Neuronal stem cell (in vitro differentiated cells): ENCODE results near the gene HAUS6.

Experiments used
- DNase-seq: peaks from one replicate; pipeline ENCODE4 v3.0.0-alpha.2; 2013; ENCODE audit warnings: low spot score
- H2AFZ ChIP-seq: one replicate; pipeline ENCODE4 v1.6.1; 2013; ENCODE audit warnings: mild to moderate bottlenecking, low read length, inconsistent platforms
- H2AK5ac ChIP-seq: 2 replicates; pipeline ENCODE4 v1.6.1; 2013; ENCODE audit warnings: low read depth, mild to moderate bottlenecking, inconsistent platforms, low read length, moderate library complexity, mixed read lengths
- H2BK120ac ChIP-seq: 2 replicates; pipeline ENCODE4 v1.6.1; 2013; ENCODE audit warnings: low read depth, mild to moderate bottlenecking, inconsistent platforms, low read length, moderate library complexity, mixed read lengths
- H2BK12ac ChIP-seq: one replicate; pipeline ENCODE4 v1.6.1; 2013; ENCODE audit warnings: low read length, inconsistent platforms
- H2BK15ac ChIP-seq: 2 replicates; pipeline ENCODE4 v1.6.1; 2013; ENCODE audit warnings: mild to moderate bottlenecking, low read length, inconsistent platforms, mixed read lengths
- H2BK5ac ChIP-seq: one replicate; pipeline ENCODE4 v1.6.1; 2013; ENCODE audit warnings: inconsistent platforms, mild to moderate bottlenecking, low read length, moderate library complexity
- H3K14ac ChIP-seq: one replicate; pipeline ENCODE4 v1.6.1; 2013; ENCODE audit warnings: low read length, inconsistent platforms
- H3K18ac ChIP-seq: 2 replicates; pipeline ENCODE4 v1.6.1; 2013; ENCODE audit warnings: low read length, inconsistent platforms
- H3K23ac ChIP-seq: 2 replicates; pipeline ENCODE4 v1.6.1; 2013; ENCODE audit warnings: low read depth, mild to moderate bottlenecking, mixed read lengths, low read length, inconsistent platforms; ENCODE audit not compliant: poor library complexity
- H3K27ac ChIP-seq: replicated peaks from 3 replicates; pipeline ENCODE4 v1.5.1; 2013; ENCODE audit warnings: low read length, inconsistent platforms
- H3K27me3 ChIP-seq, 3 experiments: 2 replicates each; pipeline ENCODE4 v1.6.1; 2013; ENCODE audit warnings: low read length in 3 of 3, mild to moderate bottlenecking in 2 of 3, inconsistent platforms in 1 of 3, low read depth in 1 of 3, mixed read lengths in 1 of 3, moderate library complexity in 1 of 3; ENCODE audit not compliant: control insufficient read depth in 3 of 3, insufficient read depth in 3 of 3
- H3K36me3 ChIP-seq, 2 donors: replicated peaks in 1 of 2; 2 replicates each; pipeline ENCODE4 v1.6.1; 2013; ENCODE audit warnings: low read length in 2 of 2; ENCODE audit not compliant: control insufficient read depth in 2 of 2, insufficient read depth in 2 of 2
- H3K4ac ChIP-seq: 2 replicates; pipeline ENCODE4 v1.6.1; 2013; ENCODE audit warnings: inconsistent platforms, mild to moderate bottlenecking, low read length, moderate library complexity
- H3K4me1 ChIP-seq, 2 donors: 1 replicate in 1 of 2; 2 replicates in 1 of 2; pipeline ENCODE4 v1.6.1; 2013; ENCODE audit warnings: low read length in 2 of 2, low read depth in 1 of 2; ENCODE audit not compliant: control insufficient read depth in 2 of 2, insufficient read depth in 1 of 2
- H3K4me2 ChIP-seq: one replicate; pipeline ENCODE4 v1.6.1; 2013; ENCODE audit warnings: mild to moderate bottlenecking, low read length, inconsistent platforms; ENCODE audit not compliant: insufficient read depth, poor library complexity, severe bottlenecking
- H3K4me3 ChIP-seq, 2 donors: 2 replicates each; pipeline ENCODE4 v1.5.1; 2013; ENCODE audit warnings: low read length in 2 of 2, mild to moderate bottlenecking in 2 of 2, inconsistent platforms in 1 of 2, moderate library complexity in 1 of 2
- H3K79me1 ChIP-seq: one replicate; pipeline ENCODE4 v1.6.1; 2013; ENCODE audit warnings: low read depth, mild to moderate bottlenecking, inconsistent platforms, low read length, moderate library complexity
- H3K9ac ChIP-seq: one replicate; pipeline ENCODE4 v1.6.1; 2013; ENCODE audit warnings: mild to moderate bottlenecking, low read depth, low read length, inconsistent platforms; ENCODE audit not compliant: poor library complexity
- H3K9me3 ChIP-seq, 2 donors: replicated peaks in 1 of 2; 2 replicates each; pipeline versions ENCODE3 to v1.6.1; 2013; ENCODE audit warnings: low read length in 2 of 2, mild to moderate bottlenecking in 2 of 2, inconsistent platforms in 1 of 2, low read depth in 1 of 2, mixed read lengths in 1 of 2, moderate library complexity in 1 of 2; ENCODE audit not compliant: control insufficient read depth in 2 of 2, insufficient read depth in 1 of 2
- H4K8ac ChIP-seq: one replicate; pipeline ENCODE4 v1.6.1; 2013; ENCODE audit warnings: low read depth, mild to moderate bottlenecking, inconsistent platforms, low read length, moderate library complexity
- H4K91ac ChIP-seq: one replicate; pipeline ENCODE4 v1.6.1; 2013; ENCODE audit warnings: low read length, low read depth, mild to moderate bottlenecking, inconsistent platforms; ENCODE audit not compliant: poor library complexity
- WGBS, 2 donors: extraction: QIAGEN DNeasy Blood & Tissue Kit; methylation state at CpG; one replicate each; pipeline ENCODE4 v1.1.7; 2013; ENCODE audit warnings: missing lambda C conversion rate in 2 of 2, mixed read lengths in 1 of 2; ENCODE audit not compliant: insufficient read length in 2 of 2, insufficient replicate concordance in 1 of 2; ENCODE audit errors: extremely low coverage in 2 of 2; 5-methylcytosine and 5-hydroxymethylcytosine counted together

The HAUS6 gene

GRCh38 chr9:19138084-19138483 is 35.4 kb upstream of the HAUS6 start:
- no peak overlapping the region for H3K4ac ChIP-seq
- H2BK15ac ChIP-seq, result no peak overlapping the region
- H2BK5ac ChIP-seq, result no peak overlapping the region
- H3K4me1 ChIP-seq, result no peaks in the 10 kb centered on the region
- no peak overlapping the region for H2AFZ ChIP-seq
- H2AK5ac ChIP-seq, result no peak overlapping the region
- no peak for DNase-seq
- no peak overlapping the region for H3K14ac ChIP-seq
- no peaks in the 10 kb centered on the region for H3K27me3 ChIP-seq
- H4K8ac ChIP-seq, result no peak overlapping the region
- no peak overlapping the region for H3K4me3 ChIP-seq
- no peak overlapping the region for H3K4me2 ChIP-seq
- H3K23ac ChIP-seq, result no peak overlapping the region
- no peak overlapping the region for H3K27ac ChIP-seq
- no peak overlapping the region for H4K91ac ChIP-seq
- H3K79me1 ChIP-seq, result no peaks in the 10 kb centered on the region
- no peak overlapping the region for H2BK12ac ChIP-seq
- no peaks in the 10 kb centered on the region for H3K9me3 ChIP-seq
- no peak overlapping the region for H3K9ac ChIP-seq
- WGBS, 2 donors, result no CpG with 5 or more reads among the region's 1 CpG
- H3K18ac ChIP-seq, result no peak overlapping the region
- no peaks in the 10 kb centered on the region for H3K36me3 ChIP-seq
- no peak overlapping the region for H2BK120ac ChIP-seq

DNA sequence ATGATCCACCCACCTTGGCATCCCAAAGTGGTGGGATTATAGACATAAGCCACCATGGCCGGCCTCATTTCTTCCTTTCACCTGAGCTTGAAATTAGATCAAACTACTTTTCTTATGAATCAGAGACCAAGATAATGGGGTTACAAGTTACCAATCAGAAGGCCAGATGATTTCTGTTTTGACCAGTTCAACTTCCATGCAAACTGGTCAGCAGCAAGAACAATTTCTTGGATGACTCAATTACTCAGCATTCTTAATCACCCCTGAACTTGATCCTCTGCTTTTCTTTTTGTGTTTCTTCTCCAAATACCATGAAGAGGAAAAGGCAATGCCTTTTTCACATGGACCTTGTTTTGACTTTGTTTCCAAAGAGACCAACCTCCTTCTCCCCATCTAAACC is 34.6 kb upstream of the HAUS6 start:
- no peaks in the 10 kb centered on the region for H3K9me3 ChIP-seq
- H3K79me1 ChIP-seq, result no peaks in the 10 kb centered on the region

DNA sequence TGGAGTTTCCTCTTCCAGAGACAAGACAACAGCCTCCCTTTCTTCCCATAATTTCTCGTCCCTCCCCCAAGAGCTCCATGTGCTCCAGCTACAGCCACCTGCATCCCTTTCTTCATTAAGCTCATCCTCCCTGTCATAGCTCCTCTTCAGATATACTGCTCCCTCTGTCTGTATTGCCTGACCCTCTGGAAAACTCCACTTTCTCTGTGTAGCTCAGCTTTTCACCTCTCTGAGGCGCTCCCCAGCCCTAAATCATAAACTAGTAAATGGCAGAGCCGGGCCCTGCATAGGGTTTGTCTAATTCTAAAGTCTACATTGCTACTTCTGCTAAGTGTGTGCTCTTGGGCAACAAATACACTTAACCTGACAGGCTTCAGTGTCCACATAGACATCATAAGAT is 33.4 kb upstream of the HAUS6 start:
- Histone ChIP-seq H3K4me2 (no peak overlapping the region), H2AK5ac (no peak overlapping the region), H4K91ac (no peak overlapping the region), H3K9me3 (no peaks in the 10 kb centered on the region), H3K4me3 (no peak overlapping the region), H2BK12ac (no peak overlapping the region), H3K4me1 (no peaks in the 10 kb centered on the region), H2BK5ac (no peak overlapping the region), H3K4ac (no peak overlapping the region), H2AFZ (no peak overlapping the region), H3K27ac (no peak overlapping the region), H4K8ac (no peak overlapping the region), H3K36me3 (no peaks in the 10 kb centered on the region), H3K79me1 (no peaks in the 10 kb centered on the region), H3K23ac (no peak overlapping the region), H3K18ac (no peak overlapping the region), H2BK15ac (no peak overlapping the region), H3K9ac (no peak overlapping the region), H2BK120ac (no peak overlapping the region), H3K14ac (no peak overlapping the region), H3K27me3 (no peaks in the 10 kb centered on the region)
- no peak for DNase-seq
- no CpG with 5 or more reads among the region's 3 CpGs for WGBS, 2 donors

More for the DNA sequence above, 34.6 kb upstream of the HAUS6 start:
- Histone ChIP-seq H2BK5ac (no peak overlapping the region), H3K4me1 (no peaks in the 10 kb centered on the region), H3K27me3 (no peaks in the 10 kb centered on the region), H3K36me3 (no peaks in the 10 kb centered on the region), H3K23ac (no peak overlapping the region), H3K18ac (no peak overlapping the region), H2BK12ac (no peak overlapping the region), H2BK120ac (no peak overlapping the region), H2BK15ac (no peak overlapping the region), H3K27ac (no peak overlapping the region), H3K4me3 (no peak overlapping the region), H3K4ac (no peak overlapping the region), H4K91ac (no peak overlapping the region), H2AK5ac (no peak overlapping the region), H3K9ac (no peak overlapping the region), H3K14ac (no peak overlapping the region), H2AFZ (no peak overlapping the region), H4K8ac (no peak overlapping the region), H3K4me2 (no peak overlapping the region)
- no peak for DNase-seq
- WGBS, 2 donors, result no CpG with 5 or more reads among the region's 1 CpG

GRCh38 chr9:19133549-19134345 is 31.0 kb upstream of the HAUS6 start:
- no peak overlapping the region for H3K4me2 ChIP-seq
- no CpG with 5 or more reads among the region's 6 CpGs for WGBS, 2 donors
- no peak overlapping the region for H3K23ac ChIP-seq
- no peaks in the 10 kb centered on the region for H3K79me1 ChIP-seq
- H2BK12ac ChIP-seq, result no peak overlapping the region
- no peaks in the 10 kb centered on the region for H3K9me3 ChIP-seq
- H2BK5ac ChIP-seq, result no peak overlapping the region
- no peaks in the 10 kb centered on the region for H3K36me3 ChIP-seq
- peaks cover 6 to 7% of the 10 kb centered on the region in 2 donors for H3K4me1 ChIP-seq
- no peak overlapping the region for H3K4me3 ChIP-seq
- no peak overlapping the region for H3K27ac ChIP-seq
- H2BK15ac ChIP-seq, result no peak overlapping the region
- H3K9ac ChIP-seq, result no peak overlapping the region
- no peak overlapping the region for H2AK5ac ChIP-seq
- no peaks in the 10 kb centered on the region for H3K27me3 ChIP-seq
- no peak for DNase-seq
- no peak overlapping the region for H2AFZ ChIP-seq
- no peak overlapping the region for H3K4ac ChIP-seq
- H4K8ac ChIP-seq, result no peak overlapping the region
- H4K91ac ChIP-seq, result no peak overlapping the region
- H3K14ac ChIP-seq, result no peak overlapping the region
- no peak overlapping the region for H2BK120ac ChIP-seq
- H3K18ac ChIP-seq, result no peak overlapping the region
